Left lobe of liver (tissue), 2 donors: ENCODE data around the gene VAV1. TPM values are rescaled to one million over a fixed set of nuclear protein-coding genes. Genes with fewer than 3 reads are reported as not detected.

Experiments
- ATAC-seq: fragments of 200-7000 bp; cut with Tn5 transposase; one replicate; pipeline ENCODE4 v1.9.1; 2020; ENCODE audit warnings: mild to moderate bottlenecking, moderate library complexity
- DNase-seq: peaks from one replicate; pipeline ENCODE4 v3.0.0-alpha.2; 2020; ENCODE audit warnings: low spot score
- total RNA-seq: library from RNA; stranded (reverse); gene quantifications from one replicate; pipeline ENCODE4 v1.2.1, GENCODE V29; 2021
- donor health status: DM: no; HTN: no; CAD: no; lungs with moderate emphysema.
- donor health status: DM: no; HTN: yes; CAD: no.

Gene VAV1, protein sequence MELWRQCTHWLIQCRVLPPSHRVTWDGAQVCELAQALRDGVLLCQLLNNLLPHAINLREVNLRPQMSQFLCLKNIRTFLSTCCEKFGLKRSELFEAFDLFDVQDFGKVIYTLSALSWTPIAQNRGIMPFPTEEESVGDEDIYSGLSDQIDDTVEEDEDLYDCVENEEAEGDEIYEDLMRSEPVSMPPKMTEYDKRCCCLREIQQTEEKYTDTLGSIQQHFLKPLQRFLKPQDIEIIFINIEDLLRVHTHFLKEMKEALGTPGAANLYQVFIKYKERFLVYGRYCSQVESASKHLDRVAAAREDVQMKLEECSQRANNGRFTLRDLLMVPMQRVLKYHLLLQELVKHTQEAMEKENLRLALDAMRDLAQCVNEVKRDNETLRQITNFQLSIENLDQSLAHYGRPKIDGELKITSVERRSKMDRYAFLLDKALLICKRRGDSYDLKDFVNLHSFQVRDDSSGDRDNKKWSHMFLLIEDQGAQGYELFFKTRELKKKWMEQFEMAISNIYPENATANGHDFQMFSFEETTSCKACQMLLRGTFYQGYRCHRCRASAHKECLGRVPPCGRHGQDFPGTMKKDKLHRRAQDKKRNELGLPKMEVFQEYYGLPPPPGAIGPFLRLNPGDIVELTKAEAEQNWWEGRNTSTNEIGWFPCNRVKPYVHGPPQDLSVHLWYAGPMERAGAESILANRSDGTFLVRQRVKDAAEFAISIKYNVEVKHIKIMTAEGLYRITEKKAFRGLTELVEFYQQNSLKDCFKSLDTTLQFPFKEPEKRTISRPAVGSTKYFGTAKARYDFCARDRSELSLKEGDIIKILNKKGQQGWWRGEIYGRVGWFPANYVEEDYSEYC
- total RNA-seq: 3.1 TPM

DNA sequence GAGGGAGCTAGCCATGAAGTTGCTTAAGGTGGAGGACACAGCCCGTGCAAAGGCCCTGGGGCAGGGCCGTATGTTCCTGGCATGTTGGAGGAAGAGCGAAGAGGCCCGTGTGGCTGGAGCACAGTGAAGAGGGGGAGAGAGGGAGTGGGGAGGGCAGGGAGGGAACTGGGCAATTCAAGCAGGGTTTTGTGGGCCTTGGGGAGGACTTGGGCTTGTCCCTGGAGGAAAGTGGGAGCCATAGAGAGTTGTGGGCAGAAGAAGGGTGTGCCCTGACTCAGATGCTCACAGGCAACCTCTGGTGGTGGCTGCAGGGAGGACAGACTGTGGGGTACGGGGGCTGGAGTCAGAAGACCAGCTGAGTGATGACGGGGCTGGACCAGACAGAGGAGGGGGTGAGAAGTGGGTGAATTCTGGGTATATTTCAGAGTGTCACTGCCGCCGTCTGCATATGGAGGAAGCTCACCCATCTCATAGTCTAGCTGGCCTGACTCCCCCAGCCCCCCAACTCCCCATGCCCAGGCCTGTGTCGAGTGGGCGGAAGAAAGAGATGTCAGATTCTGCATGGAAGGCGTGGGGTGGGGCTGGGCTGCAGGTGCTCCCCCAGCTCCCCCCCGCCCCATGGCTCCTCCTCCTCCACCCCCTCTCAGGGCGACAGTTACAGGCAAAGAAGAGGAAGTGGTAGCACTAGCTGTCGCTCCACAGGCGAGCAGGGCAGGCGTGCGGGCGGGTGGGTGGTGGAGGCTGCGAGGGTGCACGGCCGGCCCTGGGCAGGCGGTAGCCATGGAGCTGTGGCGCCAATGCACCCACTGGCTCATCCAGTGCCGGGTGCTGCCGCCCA is at the start of gene VAV1:
VAV1 (plus strand) TSS at position 681 of the 838 bp plus-strand sequence; CDS start at position 781, 100 bp downstream.
- ATAC-seq (peak; percentile 54), DNase-seq (no peak)

DNA sequence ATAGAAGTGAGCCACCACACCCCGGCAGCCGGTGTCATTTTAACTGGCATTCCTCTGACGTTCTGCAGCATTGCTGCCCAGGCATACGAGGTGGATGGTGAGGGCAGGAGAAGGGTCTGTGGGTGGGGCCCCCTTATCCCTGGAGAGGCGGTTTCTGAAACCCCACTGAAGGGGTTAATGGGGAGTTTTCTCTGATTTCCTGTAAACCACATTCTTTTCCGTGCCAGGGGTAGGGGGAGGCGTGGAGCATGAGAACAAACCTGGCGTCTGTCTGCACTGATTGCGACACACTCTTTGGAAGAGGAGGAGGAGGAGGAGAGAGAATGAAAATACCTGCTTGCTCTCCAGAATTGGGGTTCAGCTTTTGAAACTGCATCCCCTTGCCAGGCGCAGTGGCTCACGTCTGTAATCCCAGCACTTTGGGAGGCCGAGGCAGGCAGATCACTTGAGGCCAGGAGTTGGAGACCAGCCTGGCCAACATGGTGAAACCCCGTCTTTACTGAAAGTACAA is 49.3 kb upstream of the VAV1 start:
- ATAC-seq (peak; percentile 5), DNase-seq (peak; percentile 89)

DNA sequence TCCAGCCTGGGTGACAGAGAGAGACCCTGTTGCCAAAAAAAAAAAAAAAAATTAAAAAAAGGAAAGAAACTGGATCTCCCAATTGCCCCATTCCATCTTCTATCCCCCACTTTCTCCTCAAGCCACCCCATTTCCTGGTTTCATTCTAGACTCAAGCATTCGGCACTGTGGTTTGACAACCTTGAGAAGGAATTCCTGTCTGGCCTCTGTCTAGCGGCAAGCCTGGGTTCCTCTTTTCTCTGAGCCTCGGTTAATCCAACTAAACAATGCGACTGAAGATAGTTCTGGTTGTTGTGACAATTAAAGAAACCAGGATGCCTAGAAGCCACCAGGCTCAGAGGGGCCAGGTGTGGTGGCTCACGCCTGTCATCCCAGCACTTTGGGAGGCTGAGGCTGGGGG is 48.8 kb upstream of the VAV1 start:
- DNase-seq: no peak
- ATAC-seq: no peak

DNA sequence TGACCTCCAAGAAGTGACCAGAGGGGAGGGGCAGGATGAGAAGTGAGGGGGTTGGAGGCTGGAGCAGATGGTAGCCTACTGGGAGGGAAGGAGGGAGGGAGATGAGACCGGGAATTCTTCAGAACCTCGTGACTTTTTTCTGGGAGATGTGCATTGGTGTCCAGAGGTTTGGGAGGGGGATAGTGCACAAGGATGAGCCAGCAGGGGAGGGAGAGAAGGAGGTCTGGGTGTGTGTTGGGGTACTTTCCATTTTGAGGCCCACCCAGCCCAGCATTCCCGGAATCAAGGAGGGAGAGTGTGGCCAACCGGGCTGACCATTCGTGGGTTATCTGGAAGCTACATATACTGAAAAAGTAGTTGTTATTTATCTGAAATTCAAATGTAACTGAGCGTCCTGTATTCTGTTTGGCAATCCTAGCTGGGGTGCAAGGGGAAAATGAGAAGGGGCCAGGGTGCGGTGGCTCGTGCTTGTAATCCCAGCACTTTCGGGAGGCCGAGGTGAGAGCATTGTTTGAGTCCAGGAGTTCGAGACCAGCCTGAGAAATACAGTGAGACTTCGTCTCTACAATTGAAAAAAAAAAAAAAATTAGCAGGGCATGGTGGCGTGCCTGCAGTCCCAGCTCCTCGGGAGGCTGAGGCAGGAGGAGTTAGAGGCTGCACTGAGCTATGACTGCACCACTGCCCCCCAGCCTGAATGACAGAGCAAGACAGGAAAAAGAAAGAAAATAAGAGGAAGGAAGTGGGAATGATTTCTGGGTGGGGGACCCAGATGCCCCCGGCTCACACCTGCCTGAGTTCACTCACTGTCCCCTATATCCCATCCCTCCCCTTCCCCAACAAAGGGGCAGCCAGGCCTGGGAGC is 47.6 kb upstream of the VAV1 start:
- DNase-seq (no peak), ATAC-seq (no peak)

DNA sequence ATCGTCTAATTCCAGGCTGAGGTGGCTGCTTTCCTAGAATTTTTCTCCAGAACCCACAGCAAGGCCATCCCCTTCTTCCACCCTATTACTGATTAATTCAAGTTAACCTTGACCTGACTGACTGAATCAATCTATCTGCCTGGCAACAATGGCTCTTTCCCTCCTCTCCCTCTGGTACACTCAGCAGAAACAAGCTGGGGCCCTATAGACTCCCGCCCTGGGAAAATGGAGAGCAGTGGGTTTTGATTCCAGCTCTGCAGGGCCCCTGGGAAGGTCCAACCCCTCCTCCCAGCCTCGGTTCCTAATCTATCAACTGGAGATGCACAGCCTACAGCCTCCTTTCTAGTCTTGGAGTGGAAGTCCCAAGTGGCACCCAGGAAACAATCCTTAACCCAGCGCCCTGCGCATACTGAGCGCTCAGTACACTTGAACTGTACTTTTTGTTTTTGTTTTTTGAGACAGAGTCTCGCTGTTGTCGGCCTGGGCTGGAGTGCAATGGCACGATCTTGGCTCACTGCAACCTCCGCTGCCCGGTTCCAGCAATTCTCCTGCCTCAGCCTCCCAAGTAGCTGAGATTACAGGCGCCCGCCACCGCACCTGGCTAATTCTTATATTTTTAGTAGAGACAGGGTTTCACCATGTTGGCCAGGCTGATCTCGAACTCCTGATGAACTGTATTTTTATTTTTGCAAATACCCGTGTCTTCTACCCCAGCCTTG is 46.8 kb upstream of the VAV1 start:
- DNase-seq (peak; percentile 66), ATAC-seq (peak; percentile 34)

DNA sequence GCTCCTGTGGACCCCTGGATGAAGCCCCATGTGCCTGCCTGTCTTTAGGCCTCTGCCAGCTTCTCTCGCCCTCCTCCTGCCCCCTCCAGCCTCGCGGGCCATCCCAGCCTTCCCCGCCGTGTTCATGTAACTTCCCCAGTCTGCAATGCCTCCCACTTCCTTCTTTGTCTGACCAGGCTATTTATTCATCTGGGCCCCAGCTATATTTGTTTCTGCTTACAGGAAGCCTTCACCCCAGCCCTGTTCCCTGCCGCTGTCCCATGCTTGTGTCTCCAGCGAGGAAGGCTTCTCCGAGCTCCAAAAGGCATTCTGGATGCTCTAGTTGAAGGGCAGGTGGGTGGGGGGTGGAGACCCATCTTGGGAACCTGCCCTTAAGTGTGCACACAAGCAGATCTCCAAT is 44.2 kb upstream of the VAV1 start:
- no peak for ATAC-seq
- no peak for DNase-seq

DNA sequence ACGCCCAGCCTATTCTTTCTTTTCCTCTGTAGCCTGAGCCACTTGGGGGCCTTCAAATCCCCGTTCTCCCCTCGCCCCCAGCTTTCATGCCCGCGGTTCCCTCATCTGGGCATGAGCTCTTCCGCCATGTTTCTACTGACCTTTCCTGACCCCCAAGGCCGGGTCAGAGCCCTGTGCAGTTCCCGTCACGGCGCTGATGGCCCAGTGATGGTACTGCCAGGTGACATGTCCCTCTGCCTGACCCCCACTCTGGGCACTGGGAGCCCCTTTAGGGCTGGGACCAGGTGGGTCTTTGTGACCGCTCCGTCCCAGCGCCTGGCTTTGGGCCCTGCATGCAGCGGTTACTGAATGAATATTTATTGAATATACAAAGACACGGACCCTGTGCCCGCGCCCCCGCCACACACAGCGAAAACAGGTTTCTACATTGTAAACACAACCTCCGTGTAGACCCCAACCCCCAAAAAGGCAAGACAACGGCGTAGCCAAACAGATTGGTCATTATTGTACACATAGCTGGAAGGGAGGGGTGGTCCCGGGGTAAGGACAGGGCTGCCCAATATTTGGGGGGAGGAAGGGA is 42.8 kb upstream of the VAV1 start:
- ATAC-seq: peak; percentile 41
- DNase-seq: peak; percentile 75

DNA sequence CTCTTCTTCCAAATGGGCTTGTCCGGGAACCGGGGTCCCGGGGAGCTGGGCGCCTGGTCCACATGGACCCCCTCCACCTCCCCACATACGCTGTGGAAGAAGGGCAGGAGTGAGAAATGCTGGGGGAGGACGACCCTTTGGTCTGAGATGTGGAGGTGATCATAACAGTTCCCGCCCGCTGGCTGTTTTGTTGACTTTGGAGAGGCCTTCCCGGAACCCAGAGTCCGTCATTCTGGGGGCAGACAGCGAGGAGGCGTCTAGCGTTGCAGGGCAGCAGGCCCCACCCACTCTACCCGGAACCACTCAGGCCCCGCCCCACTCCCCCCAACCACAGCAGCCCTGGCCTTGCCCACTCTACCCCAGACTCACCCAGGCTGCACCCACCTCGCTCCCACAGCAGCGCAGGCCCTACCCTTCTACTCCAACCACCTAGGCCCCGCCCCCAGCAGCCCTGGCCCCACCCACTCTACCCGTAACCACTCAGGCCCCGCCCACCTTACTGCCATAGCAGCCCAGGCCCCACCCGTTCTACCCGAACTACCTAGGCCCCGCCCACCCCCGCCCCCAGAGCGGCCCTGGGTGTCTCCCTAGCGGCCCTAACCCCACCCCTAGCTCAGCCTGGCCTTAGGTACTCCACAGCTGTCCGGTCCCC is 42.2 kb upstream of the VAV1 start:
- DNase-seq (peak; percentile 98), ATAC-seq (peak; percentile 84)

DNA sequence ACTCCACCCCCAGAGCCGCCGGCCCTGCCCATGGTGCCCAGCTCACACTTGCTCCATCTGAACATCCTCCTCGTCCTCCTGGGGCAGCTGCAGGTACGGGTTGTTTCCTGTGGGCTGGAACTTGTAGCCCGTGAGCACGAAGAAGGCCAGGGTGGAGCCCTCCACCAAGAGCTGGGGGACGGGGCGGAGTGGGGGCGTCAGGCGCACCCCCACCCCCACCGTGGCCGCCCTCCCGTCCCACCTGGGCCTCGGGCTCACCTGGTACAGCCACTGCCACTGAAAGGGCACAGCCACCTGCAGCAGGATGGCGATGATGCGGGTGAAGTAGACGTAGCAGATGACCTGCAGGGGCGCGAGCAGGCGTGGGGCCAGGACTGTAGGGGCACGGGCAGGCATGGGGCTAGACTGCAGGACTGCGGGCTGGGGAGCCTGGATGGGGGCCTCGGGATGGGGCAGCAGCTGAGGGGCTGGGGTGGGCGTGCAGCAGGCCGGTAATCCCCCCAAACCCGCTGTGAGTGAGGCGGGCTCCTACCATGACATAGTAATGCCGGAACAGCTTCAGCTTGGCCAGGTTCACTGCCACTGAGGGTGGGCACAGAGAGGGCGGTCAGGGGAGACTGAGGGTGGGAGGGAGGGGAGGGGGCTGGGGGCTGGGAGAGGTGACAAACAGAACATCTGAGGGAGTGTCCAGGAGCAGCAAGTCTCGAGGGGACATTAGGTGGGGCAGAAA is 41.4 kb upstream of the VAV1 start:
- DNase-seq (peak; percentile 55), ATAC-seq (peak; percentile 16)

DNA sequence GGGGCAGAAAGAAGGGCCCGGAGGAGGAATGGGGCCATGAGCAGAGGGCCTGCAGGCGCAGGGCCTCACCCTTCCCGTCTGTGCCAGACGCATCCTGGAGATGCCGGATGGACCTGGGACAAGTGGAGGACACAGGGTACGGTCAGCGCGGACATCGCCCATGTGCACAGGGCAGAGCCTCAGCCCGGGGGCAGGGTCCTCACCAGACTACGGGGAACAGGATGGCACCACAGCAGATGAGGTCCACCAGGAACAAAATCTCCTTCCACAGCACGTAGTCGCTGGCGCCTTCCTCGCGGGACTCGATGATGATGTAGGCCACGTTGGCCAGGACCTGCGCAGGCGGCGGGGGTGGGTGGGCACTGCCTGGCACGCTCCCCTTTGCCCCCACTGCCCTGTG is 40.7 kb upstream of the VAV1 start:
- no peak for DNase-seq
- no peak for ATAC-seq

DNA sequence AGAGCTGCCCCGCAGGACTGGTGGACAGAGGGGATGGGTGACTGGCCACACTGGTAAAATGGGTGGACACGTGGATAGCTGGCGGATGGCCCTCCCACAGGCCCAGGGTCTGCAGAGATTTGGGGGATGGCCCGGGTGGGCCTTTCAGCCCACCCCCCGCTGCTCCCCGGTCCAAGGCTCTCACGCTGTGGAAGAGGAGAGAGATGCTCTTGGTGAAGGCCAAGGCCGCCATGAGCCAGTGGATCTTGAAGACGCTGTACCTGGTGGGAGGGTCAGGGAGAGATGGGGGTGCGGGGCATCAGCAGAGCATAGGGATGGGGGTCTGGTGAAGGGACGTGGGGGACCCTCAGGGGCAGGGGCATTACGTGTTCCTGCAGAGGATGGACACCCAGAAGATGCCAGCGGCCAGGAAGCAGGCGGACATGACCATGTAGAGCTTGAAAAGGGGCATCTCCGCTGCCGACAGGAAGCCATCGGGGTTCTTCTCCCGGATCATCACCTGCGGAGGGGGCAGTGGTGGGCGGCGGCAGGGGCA is 39.6 kb upstream of the VAV1 start:
- no peak for DNase-seq

DNA sequence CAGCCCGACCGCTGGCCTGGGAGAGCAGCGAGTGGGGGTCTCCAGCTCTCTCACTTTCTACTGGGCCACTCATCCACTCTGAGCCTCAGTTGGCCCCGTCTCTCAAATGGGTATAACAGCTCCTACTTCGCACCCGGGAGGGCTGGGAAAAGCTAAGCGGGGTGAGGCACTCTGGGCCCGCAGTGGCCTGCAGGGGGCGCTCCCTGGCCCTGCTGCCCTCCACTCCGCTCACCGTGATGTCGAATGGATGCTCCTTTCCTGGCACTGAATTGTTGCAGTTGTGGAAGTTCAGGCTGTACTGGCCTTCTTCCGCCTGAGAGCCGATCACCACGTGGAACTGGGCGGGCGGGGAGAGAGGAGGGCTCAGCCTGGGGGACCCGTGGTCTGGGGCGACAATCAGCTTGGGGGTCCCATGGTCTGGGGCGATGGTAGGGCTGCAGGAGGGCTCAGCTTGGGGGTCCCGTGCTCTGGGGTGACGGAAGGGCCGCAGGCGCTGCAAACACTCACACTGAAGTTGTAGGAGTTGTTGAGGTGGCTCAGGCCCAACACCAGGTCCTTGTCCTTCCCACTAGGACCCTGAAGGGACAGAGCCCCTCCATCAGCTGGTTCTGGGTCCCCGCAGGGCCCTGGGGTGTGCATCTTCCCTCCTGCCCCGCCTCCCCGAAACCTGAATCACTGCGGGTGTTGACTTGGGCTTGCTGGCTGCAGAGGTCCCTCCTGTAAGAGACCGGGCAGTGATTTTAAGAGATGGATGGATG is 39.0 kb upstream of the VAV1 start:
- DNase-seq: no peak
- ATAC-seq: no peak

More for the DNA sequence above, 39.6 kb upstream of the VAV1 start:
- no peak for ATAC-seq

DNA sequence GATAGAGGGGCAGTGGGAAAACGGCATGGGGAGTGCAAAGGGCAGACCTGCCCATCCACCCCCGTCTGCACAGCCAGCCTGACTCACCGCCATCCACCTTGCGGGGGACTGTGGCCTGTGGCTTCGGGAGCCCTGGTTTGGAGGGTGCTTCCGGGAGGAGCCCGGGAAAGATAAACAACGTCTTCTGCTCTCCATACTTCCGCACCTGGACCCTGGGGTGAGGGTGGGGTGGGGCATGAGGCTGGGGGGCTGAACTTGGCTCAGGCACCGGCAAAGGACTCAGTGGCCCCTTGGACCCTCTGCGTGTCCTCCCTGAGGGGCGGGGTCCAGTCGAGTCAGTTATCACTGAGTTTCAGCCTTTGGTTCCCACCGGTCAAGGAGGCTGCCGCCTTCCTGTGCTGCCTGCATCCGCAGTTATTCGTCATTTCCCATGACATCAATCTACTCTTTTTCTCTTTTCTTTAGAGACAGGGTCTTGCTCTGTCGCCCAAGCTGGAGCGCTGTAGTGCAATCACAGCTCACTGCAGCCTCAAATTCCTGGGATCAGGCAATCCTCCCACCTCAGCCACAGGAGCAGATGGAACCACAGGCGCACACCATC is 38.3 kb upstream of the VAV1 start:
- DNase-seq: no peak

DNA sequence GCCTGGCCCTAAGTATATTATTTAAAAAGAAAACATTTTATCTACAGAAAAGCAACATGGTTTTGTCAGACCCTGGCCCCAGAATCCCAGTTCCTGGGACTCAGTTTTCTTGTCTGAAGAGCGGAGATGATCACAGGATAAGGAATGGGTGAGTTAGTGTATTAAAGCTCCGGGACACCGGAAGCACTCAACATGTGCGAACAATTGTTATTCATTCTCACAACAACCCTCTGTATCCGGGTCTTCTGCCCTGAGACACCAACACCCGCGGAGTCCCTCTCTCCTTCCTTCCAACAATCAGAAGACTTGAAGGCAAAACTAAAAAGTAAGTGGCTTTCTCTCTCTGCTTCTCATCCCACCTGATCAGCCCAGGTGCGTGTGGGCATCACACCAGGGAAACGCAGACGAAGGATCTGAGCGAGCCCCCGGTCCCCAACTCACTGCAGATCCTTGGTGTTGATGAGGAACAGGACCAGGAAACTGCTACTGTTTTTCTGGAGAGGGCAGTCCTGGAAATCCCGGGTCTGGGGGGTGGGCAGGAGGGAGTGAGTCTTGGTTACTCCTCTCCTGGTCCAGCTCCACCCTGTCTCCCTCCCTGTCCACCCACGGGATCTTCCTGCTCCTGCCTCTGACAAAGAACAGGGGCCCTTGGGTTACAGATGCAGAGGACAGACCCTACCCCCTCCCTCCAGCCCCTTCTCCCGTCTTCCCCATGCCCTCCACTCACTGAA is 37.2 kb upstream of the VAV1 start:
- no peak for ATAC-seq
- DNase-seq: no peak

More for the DNA sequence above, 38.3 kb upstream of the VAV1 start:
- ATAC-seq: no peak

DNA sequence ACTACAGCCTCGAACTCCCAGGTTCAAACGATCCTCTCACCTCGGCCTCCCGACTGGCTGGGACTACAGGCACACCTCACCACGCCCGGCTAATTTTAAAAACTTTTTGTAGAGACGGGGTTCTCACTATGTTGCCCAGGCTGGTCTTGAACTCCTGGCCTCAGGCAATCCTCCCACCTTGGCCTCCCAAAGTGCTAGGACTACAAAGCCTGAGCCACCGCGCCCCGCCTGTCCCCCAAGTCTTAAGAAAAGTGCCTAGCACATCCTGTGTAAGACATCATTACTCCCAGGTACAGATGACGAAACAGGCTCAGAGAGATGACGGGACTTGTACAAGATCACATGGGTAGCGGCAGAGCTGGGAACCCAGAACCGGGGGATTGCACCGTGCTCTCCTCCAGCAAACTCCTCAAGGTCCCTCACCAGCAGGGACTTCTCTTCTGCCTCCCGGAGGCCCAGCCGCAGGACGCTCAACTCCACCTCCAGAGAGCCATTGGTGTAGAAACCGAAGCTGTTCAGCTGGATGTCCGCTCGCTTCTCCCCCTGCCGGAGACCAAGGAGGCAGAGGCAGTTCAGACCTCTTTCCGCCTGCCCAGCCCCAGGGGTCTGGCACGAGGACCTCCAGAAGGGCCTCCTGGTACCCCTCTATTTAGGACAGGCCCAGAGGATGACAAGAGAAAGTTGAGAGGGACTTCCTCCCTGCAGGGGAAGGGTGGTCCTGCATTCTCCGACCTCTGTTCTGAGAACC is 36.2 kb upstream of the VAV1 start:
- DNase-seq (peak; percentile 79), ATAC-seq (peak; percentile 41)
